Hematopoietic multipotent progenitor cell treated with erythropoietin and hydrocortisone succinate and interleukin-3 and kit ligand, for 4 days (in vitro differentiated cells): ENCODE measurements around the gene TVP23A.
A peak's percentile ranks its signal among the peaks of the same experiment; 100 is the strongest.
"Not testable (repeated sequence)": the region's sequence is repeated elsewhere in the genome, so short reads cannot be mapped to it uniquely, and the experiment has no call there.

ENCODE experiments used
- DNase-seq: peaks from one replicate; pipeline ENCODE4 v3.0.0-alpha.2; 2015

The TVP23A gene

GRCh38 chr16:10744370-10745030 is 74.1 kb downstream of the TVP23A start:
- DNase-seq: no peak

- DNase-seq: peak; percentile 99
These were observed 74.8 kb downstream of the TVP23A start, which contains the start of gene NUBP1 for GRCh38 chr16:10743610-10744369. NUBP1 (plus strand) TSS chr16:10743842; CDS start chr16:10743864, 22 bp downstream.

- no peak for DNase-seq
These were observed 75.4 kb downstream of the TVP23A start for GRCh38 chr16:10743227-10743609.

- no peak for DNase-seq
These were observed 76.8 kb downstream of the TVP23A start for GRCh38 chr16:10741844-10742243.

GRCh38 chr16:10741249-10741648 is 77.3 kb downstream of the TVP23A start:
- DNase-seq: not testable (repeated sequence)

- no peak for DNase-seq
These were observed 77.8 kb downstream of the TVP23A start for GRCh38 chr16:10740845-10741208.

- DNase-seq: no peak
These were observed 78.4 kb downstream of the TVP23A start for GRCh38 chr16:10740000-10740844.

GRCh38 chr16:10738231-10739077 is 80.1 kb downstream of the TVP23A start:
- peak; percentile 55 for DNase-seq

- DNase-seq: peak; percentile 88
These were observed 81.4 kb downstream of the TVP23A start for GRCh38 chr16:10737068-10737625.

- no peak for DNase-seq
These were observed 86.8 kb downstream of the TVP23A start for GRCh38 chr16:10731790-10732189.

GRCh38 chr16:10729104-10730048 is 89.2 kb downstream of the TVP23A start:
- no peak for DNase-seq

GRCh38 chr16:10728003-10728887 is 90.3 kb downstream of the TVP23A start:
- DNase-seq: no peak
